Ectodermal cell (in vitro differentiated cells): ENCODE results near the gene PLEKHM3. TPM values are rescaled to one million over a fixed set of nuclear protein-coding genes. Genes with fewer than 3 reads are reported as not detected.
A peak's percentile ranks its signal among the peaks of the same experiment; 100 is the strongest.

Source experiments
- H3K27ac ChIP-seq: 2 replicates; pipeline ENCODE4 v1.7.0; 2013; ENCODE audit warnings: mild to moderate bottlenecking, low read depth, low read length; ENCODE audit not compliant: insufficient read depth, poor library complexity, severe bottlenecking
- H3K27me3 ChIP-seq: 2 replicates; pipeline ENCODE4 v1.7.0; 2013; ENCODE audit warnings: mild to moderate bottlenecking, low read length; ENCODE audit not compliant: insufficient read depth, control insufficient read depth, poor library complexity, severe bottlenecking
- H3K36me3 ChIP-seq: one replicate; pipeline ENCODE4 v1.7.0; 2013; ENCODE audit warnings: low read length; ENCODE audit not compliant: control insufficient read depth, insufficient read depth
- H3K4me1 ChIP-seq: one replicate; pipeline ENCODE4 v1.7.0; 2013; ENCODE audit warnings: low read length; ENCODE audit not compliant: control insufficient read depth, insufficient read depth
- H3K4me3 ChIP-seq: 2 replicates; pipeline ENCODE4 v1.7.0; 2013; ENCODE audit warnings: low read depth, low read length, control low read depth; ENCODE audit not compliant: insufficient read depth
- H3K9me3 ChIP-seq: 2 replicates; pipeline ENCODE4 v1.7.0; 2013; ENCODE audit warnings: mild to moderate bottlenecking, low read length, moderate library complexity; ENCODE audit not compliant: control insufficient read depth
- WGBS, 2 experiments: methylation state at CpG; one replicate each; pipeline ENCODE4 v1.1.7; 2013; ENCODE audit warnings: missing lambda C conversion rate in 2 of 2; 5-methylcytosine and 5-hydroxymethylcytosine counted together
- polyA plus RNA-seq, 4 experiments: library from polyadenylated mRNA; stranded (reverse); fragments of 50-300 nt; gene quantifications; one replicate each; pipeline ENCODE4 v1.2.3, GENCODE V29; 2013

PLEKHM3 gene, protein sequence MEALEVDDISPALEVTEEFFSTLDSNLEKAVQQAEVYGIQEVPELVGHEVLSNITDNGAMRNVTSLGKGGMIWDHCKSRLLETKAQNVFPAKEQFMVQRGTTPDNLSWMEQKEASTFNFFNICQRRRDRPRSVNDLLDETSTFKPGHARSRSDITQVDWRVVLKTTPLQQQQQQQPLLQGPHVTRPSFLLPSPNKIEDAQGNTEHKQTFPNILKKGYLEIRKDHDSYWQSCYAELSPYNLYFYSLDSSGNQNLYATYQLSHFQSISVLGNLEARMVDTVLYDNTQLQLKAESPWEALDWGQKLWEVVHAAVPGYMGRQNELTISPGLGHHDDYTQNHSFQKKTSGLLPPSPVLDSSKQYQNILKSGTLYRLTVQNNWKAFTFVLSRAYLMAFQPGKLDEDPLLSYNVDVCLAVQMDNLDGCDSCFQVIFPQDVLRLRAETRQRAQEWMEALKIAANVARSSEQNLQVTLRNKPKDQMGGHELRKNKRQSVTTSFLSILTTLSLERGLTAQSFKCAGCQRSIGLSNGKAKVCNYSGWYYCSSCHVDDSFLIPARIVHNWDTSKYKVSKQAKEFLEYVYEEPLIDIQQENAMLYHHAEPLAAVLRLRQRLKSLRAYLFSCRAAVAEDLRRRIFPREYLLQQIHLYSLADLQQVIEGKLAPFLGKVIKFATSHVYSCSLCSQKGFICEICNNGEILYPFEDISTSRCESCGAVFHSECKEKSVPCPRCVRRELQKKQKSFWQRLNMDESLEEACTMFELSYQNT
- 5.9 TPM for polyA plus RNA-seq (2013, experiment 1 of 4)
- polyA plus RNA-seq (2013, experiment 2 of 4): 7.9 TPM
- 5.3 TPM for polyA plus RNA-seq (2013, experiment 3 of 4)
- polyA plus RNA-seq (2013, experiment 4 of 4): 5.7 TPM

DNA sequence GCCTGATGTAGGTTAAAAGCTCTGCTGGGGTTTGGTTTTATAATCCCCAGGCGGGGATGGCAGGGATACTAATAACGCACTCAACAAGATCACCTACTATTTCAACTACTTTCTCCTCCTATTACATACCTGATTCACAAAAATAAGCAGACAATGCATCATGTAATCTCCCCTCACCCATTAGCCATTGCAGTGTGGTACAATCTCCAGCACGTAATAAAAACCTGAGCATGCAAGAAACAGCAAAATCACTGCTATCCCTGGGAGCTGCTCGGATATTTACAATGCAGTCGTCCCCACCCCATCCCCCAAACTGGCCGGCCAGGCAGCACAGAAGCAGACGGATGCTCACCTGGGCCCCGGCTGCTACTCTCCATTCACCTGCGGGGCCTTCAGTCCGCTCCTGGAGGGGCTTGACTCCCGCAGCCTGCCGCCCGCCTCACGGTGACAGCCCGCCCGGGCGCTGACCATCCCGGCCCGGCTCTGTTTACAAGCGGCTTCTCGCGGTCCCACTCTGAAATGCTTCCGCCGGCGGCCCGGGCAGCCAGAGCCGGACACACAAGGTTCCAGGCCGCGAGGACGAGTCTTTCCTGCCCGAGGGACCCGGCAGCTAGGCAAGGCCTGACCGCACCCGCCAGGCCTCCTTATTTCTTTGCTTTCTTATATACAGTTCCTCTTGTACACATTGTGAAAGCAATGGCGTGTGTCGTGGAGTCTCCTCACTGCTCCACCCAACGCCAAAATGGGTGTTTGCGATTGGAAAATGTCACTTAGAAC is at the start of gene PLEKHM3:
PLEKHM3 (minus strand) TSS at position 491 of the 777 bp plus-strand sequence. CDS start 23,888 bp downstream, outside the sequence.
- H3K27ac ChIP-seq: no peak within 1 kb of the TSS
- H3K36me3 ChIP-seq: no peaks in the 10 kb centered on the region
- peak within 1 kb of the TSS; percentile 94 for H3K4me3 ChIP-seq
- 6% methylated on average over 38 of the region's 38 CpGs for WGBS, 2 experiments
- no peaks in the 10 kb centered on the region for H3K4me1 ChIP-seq
- H3K9me3 ChIP-seq: no peaks in the 10 kb centered on the region
- no peaks in the 10 kb centered on the region for H3K27me3 ChIP-seq

DNA sequence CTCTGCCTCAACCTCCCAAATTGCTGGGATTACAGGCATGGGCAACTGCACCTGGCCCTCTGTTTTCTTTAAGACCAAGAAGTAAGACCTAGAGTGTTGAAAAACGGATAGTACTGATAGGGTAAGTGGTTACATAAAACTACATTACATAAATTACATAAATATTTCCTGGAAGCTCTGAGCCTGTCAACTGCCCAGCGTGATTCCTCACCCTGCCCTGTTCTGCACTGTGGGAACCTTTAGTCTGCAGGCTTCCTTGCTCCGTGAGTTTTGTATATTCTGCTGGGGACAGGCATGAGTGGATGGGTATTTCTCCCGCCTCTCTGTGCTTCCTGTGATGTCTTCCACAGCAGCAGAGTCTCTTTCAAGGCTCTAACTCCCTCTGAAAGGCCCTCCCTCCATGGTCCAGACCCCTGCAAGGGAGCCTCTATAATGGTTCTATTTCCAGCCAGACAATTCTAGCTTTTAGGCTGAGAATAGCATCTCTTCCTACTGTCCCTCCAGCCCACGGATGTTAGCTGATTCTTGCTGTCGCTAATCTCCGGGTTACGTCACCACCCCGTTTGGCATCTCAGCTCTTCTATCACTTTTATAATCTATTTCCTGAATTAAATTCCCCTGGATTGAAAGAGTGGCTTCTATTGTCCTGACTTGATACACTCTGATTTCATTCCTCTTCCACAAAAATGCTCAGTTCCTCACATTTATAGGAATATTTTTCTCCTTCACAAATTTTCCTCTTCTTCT is 49.5 kb upstream of the PLEKHM3 start:
- Histone ChIP-seq H3K27ac (no peak overlapping the region), H3K4me3 (no peak overlapping the region), H3K4me1 (peaks cover 4% of the 10 kb centered on the region), H3K9me3 (no peaks in the 10 kb centered on the region), H3K36me3 (no peaks in the 10 kb centered on the region), H3K27me3 (no peaks in the 10 kb centered on the region)
- 81 to 86% methylated on average over 8 of the region's 9 CpGs for WGBS, 2 experiments

DNA sequence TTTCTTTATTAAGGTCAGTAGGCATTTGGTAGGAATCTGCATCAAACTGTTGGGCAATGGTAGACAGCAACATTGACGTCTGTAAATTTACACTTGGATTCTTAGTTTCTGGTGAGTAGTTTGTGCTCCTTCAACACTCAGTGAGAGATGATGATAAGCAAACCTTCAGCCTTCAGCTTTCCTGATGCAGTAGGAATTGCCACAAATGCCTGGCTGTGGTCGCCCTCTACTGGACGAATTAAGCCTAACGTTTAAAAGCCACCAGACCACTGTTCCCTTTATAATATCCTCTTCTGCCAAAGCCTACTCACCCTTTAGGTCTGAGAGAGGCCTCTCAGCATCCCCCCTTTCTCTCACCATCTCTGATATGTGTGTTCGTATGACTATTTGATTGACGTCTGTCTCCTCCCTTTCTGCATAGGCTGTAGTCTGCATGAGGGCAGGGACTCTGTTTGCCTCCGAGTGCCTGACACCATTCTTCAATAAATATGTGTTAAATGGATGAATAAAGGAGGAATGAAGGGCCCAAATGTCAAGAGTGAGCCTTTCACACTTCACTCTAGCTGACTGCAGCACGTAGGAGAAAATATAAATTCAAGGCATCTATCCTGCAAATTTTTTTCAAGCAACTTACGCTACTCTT is 47.0 kb upstream of the PLEKHM3 start:
- no peak overlapping the region for H3K27ac ChIP-seq
- H3K27me3 ChIP-seq: no peaks in the 10 kb centered on the region
- no peaks in the 10 kb centered on the region for H3K9me3 ChIP-seq
- H3K4me3 ChIP-seq: no peak overlapping the region
- WGBS, 2 experiments: 26 to 27% methylated on average over 6 to 8 of the region's 9 CpGs
- peaks cover 4% of the 10 kb centered on the region for H3K4me1 ChIP-seq
- no peaks in the 10 kb centered on the region for H3K36me3 ChIP-seq

DNA sequence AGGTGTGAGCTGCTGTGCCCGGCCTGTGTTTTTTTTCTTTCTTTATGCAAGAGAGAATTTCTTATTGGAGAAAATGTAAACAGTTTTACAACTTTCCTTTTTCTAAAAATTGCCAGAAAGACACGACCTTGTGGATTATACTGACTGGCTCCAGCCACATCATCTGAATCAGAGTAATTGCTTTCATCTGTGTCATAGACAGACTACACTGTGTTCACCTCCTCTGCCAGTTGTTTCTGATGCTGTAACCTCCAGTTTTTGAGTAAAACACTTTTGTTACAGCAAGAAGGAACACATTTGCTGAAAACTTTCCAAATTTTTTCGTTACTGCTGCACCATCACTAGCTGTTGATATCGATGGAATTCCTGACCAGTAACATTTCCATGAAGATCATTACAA is 43.9 kb upstream of the PLEKHM3 start:
- WGBS, 2 experiments: 89 to 93% methylated on average over 3 to 4 of the region's 4 CpGs
- Histone ChIP-seq H3K36me3 (no peaks in the 10 kb centered on the region), H3K9me3 (no peaks in the 10 kb centered on the region), H3K27me3 (no peaks in the 10 kb centered on the region), H3K4me3 (no peak overlapping the region), H3K27ac (no peak overlapping the region), H3K4me1 (no peaks in the 10 kb centered on the region)

DNA sequence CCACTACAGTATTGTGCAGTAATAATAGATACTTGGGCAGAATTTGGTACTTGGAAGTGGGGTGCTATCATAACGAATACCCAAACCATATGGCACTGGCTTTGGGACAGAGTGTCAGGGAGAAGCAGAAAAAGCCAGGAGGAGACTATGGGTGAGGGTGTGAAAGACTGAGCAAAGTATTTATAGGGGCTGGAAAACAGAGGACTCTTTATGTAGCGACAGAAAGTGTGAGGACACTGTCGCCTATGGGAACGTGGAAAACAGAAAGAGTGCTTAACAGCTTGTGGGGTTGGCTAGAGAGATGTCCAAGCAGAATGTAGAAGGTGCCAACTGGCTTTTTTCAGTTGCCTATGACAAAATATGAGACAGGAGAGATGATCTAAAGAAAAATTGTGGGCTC is 40.7 kb upstream of the PLEKHM3 start:
- Histone ChIP-seq H3K36me3 (no peaks in the 10 kb centered on the region), H3K4me1 (no peaks in the 10 kb centered on the region), H3K4me3 (no peak overlapping the region), H3K27ac (no peak overlapping the region), H3K27me3 (no peaks in the 10 kb centered on the region), H3K9me3 (no peaks in the 10 kb centered on the region)
- 93 to 94% methylated on average over 4 of the region's 4 CpGs for WGBS, 2 experiments

DNA sequence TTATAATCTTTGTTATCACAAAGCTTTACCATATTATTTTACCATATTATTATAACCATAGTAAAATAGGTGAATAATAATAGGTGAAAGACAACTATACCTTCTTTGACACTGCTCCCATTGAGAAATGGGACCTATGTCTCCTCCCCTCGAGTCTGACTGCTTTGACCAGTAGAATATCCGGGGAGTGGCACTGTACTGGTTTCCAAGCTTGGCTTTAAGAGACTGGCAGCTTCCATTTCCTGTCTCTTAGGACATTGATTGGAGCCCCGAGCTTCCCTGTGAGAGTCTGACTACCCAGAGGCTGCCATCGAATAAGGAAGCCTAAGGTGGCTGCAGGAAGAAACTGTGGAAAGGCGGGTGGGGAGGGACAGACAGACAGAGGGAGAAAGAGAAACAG is 40.1 kb upstream of the PLEKHM3 start:
- WGBS, 2 experiments: 94 to 97% methylated on average over 5 of the region's 5 CpGs
- no peaks in the 10 kb centered on the region for H3K4me1 ChIP-seq
- no peak overlapping the region for H3K27ac ChIP-seq
- H3K4me3 ChIP-seq: no peak overlapping the region
- no peaks in the 10 kb centered on the region for H3K36me3 ChIP-seq
- no peaks in the 10 kb centered on the region for H3K27me3 ChIP-seq
- H3K9me3 ChIP-seq: no peaks in the 10 kb centered on the region

DNA sequence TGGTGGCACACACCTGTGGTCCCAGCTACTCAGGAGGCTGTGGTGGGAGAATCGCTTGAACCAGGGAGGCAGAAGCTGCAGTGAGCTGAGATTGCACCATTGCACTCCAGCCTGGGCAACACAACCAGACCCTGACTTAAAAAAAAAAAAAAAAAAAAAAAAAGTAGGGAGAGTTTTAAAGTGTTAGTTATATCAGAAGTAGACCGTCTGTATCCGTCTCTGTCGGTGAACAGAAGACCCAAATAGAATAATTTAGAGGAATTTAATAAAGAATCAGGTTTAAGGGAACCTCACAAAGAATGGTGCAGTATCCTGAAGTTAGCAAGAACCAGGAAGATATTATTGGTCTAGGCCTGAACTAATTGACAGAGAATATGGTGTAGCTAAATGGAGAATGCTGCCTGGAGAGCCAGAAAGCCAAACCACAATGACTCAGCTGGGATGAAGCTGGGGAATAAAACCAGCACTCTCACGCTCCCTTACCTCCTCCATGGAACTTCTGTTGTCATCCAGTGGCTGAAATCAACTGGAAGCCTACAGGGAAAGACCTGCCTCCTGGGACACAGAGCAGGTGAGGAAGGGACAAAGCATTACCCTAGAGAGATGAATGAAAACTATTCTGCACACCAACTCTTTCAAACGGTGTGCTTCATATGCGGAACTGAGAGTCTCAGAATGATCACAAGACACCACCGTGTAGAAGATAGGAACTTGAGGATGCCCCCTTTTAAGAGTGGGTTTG is 39.1 kb upstream of the PLEKHM3 start:
- no peak overlapping the region for H3K27ac ChIP-seq
- no peak overlapping the region for H3K4me3 ChIP-seq
- no peaks in the 10 kb centered on the region for H3K4me1 ChIP-seq
- no peaks in the 10 kb centered on the region for H3K27me3 ChIP-seq
- WGBS, 2 experiments: 80% methylated on average over 8 of the region's 8 CpGs
- H3K9me3 ChIP-seq: no peaks in the 10 kb centered on the region
- H3K36me3 ChIP-seq: no peaks in the 10 kb centered on the region

DNA sequence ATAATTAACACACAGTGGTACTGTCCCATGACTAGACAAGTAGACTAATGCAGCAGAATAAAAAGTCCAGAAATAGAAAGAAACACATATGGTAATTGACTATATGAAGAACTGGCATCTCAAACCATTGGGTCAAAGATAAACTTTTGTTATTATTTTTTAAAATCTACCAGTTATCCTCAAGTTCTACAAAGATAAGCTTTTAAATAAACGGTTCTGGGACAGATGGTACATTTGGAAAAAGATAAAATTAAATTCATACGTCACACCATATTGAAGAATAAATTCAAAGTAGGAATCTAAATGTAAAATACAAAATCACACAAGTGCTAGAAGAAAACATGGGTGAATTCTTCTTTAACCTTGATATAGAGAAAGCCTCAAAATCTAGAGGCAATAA is 37.6 kb upstream of the PLEKHM3 start:
- WGBS, 2 experiments: no CpG with 5 or more reads among the region's 2 CpGs
- Histone ChIP-seq H3K4me3 (no peak overlapping the region), H3K27me3 (no peaks in the 10 kb centered on the region), H3K9me3 (no peaks in the 10 kb centered on the region), H3K4me1 (no peaks in the 10 kb centered on the region), H3K36me3 (no peaks in the 10 kb centered on the region), H3K27ac (no peak overlapping the region)

DNA sequence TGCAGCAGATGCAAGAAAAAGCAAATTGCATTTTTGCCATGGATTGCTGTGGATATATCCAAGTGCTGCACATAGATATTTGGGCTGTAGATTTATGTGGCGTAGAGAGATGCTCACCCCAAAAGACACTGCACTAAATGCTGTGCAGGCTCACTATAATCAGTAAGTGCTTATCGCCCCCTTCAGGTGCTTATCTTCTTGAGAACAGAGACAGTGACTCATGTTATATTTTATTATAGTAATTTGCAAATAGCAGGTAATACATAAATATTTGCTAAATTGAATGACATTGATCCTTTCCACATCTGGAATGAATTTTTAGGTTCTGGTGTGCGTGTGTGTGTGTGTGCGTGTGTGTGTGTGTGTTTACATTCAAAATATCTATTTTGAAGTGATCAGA is 36.8 kb upstream of the PLEKHM3 start:
- Histone ChIP-seq H3K27me3 (no peaks in the 10 kb centered on the region), H3K4me1 (no peaks in the 10 kb centered on the region), H3K36me3 (no peaks in the 10 kb centered on the region), H3K4me3 (no peak overlapping the region), H3K9me3 (no peaks in the 10 kb centered on the region), H3K27ac (no peak overlapping the region)
- WGBS, 2 experiments: 44 to 77% methylated on average over 1 to 4 of the region's 4 CpGs
